ENCODE measurements around the gene LDB3. TPM values are rescaled to one million over a fixed set of nuclear protein-coding genes. Genes with fewer than 3 reads are reported as not detected.

The LDB3 gene
- total and polyA plus RNA-seq, 9 of the 15 experiments (the other 6 are each of a cell fraction or from before 2014, with no cell fraction given) = 0.03 TPM; not detected in 8

- TF ChIP-seq AFF4 (CRISPR knock-in tag; IDR thresholded peaks at IDR 0.05) = no peak
- no peak for TF ChIP-seq DEAF1 (CRISPR knock-in tag; IDR thresholded peaks at IDR 0.05)
- no peak for TF ChIP-seq ZNF311 (CRISPR knock-in tag; IDR thresholded peaks at IDR 0.05)
- TF ChIP-seq MAX (CRISPR knock-in tag; IDR thresholded peaks at IDR 0.05) = no peak
- no peak for TF ChIP-seq CREBBP (IDR thresholded peaks at IDR 0.05; ENCODE audit: low read depth, low read length)
- no peak for TF ChIP-seq NCOA2 (IDR thresholded peaks at IDR 0.05; ENCODE audit: partially characterized antibody in 2 of 2)
- no peak for TF ChIP-seq PHF20 (IDR thresholded peaks at IDR 0.05; ENCODE audit: partially characterized antibody)
Measured at GRCh38 chr10:86765548-86765947, 97.2 kb downstream of the LDB3 start (continued).
